Activated naive CD8-positive, alpha-beta T cell treated with anti-CD3 and anti-CD28 coated beads for 36 hours (primary cell): ENCODE measurements around the gene SMS. TPM values are rescaled to one million over a fixed set of nuclear protein-coding genes. Genes with fewer than 3 reads are reported as not detected.

Experiments
- DNase-seq: peaks from one replicate; pipeline ENCODE4 v3.0.0; 2021
- H3K27ac Mint-ChIP-seq: one replicate; pipeline ENCODE4 v1.8.0; 2022; ENCODE audit warnings: mild to moderate bottlenecking, moderate library complexity, mixed read lengths
- H3K27me3 Mint-ChIP-seq: one replicate; pipeline ENCODE4 v1.8.0; 2022; ENCODE audit warnings: mild to moderate bottlenecking, mixed read lengths
- H3K36me3 Mint-ChIP-seq: one replicate; pipeline ENCODE4 v1.8.0; 2021; ENCODE audit warnings: mild to moderate bottlenecking, mixed read lengths
- H3K4me1 Mint-ChIP-seq: one replicate; pipeline ENCODE4 v1.8.0; 2021; ENCODE audit warnings: mixed read lengths
- H3K4me3 Mint-ChIP-seq: one replicate; pipeline ENCODE4 v1.8.0; 2022; ENCODE audit warnings: mild to moderate bottlenecking, moderate library complexity, mixed read lengths
- H3K9me3 Mint-ChIP-seq: one replicate; pipeline ENCODE4 v1.8.0; 2022; ENCODE audit warnings: mixed read lengths
- total RNA-seq, 2 experiments: library from RNA; stranded (reverse); gene quantifications; one replicate each; pipeline ENCODE4 v1.2.3, GENCODE V29; 2021

Gene SMS
- total RNA-seq, 2 experiments from 2014 or later: 202 to 206 TPM

- Mint-ChIP-seq H3K27ac (peak overlapping the region; percentile 23), H3K27me3 (no peaks in the 10 kb centered on the region), H3K9me3 (no peaks in the 10 kb centered on the region), H3K4me1 (peaks cover 47% of the 10 kb centered on the region), H3K4me3 (no peak overlapping the region), H3K36me3 (peaks cover 20% of the 10 kb centered on the region)
- DNase-seq: no peak
Measured at GRCh38 chrX:21960569-21961541, 20.3 kb downstream of the SMS start.

- Mint-ChIP-seq H3K27me3 (no peaks in the 10 kb centered on the region), H3K27ac (no peak overlapping the region), H3K4me3 (no peak overlapping the region), H3K36me3 (peaks cover 18% of the 10 kb centered on the region), H3K9me3 (no peaks in the 10 kb centered on the region), H3K4me1 (peaks cover 47% of the 10 kb centered on the region)
- no peak for DNase-seq
Measured at GRCh38 chrX:21962361-21962760, 21.9 kb downstream of the SMS start.

GRCh38 chrX:21963269-21963668, 22.8 kb downstream of the SMS start:
- Mint-ChIP-seq H3K4me3 (no peak overlapping the region), H3K27ac (no peak overlapping the region), H3K27me3 (no peaks in the 10 kb centered on the region), H3K9me3 (no peaks in the 10 kb centered on the region), H3K4me1 (peaks cover 39% of the 10 kb centered on the region), H3K36me3 (peaks cover 18% of the 10 kb centered on the region)
- DNase-seq: no peak

GRCh38 chrX:21963731-21964405, 23.4 kb downstream of the SMS start:
- no peaks in the 10 kb centered on the region for H3K9me3 Mint-ChIP-seq
- H3K27ac Mint-ChIP-seq: no peak overlapping the region
- H3K4me3 Mint-ChIP-seq: no peak overlapping the region
- peaks cover 34% of the 10 kb centered on the region for H3K4me1 Mint-ChIP-seq
- H3K36me3 Mint-ChIP-seq: peaks cover 18% of the 10 kb centered on the region
- no peaks in the 10 kb centered on the region for H3K27me3 Mint-ChIP-seq
- no peak for DNase-seq

- Mint-ChIP-seq H3K36me3 (peaks cover 16% of the 10 kb centered on the region), H3K27ac (no peak overlapping the region), H3K27me3 (no peaks in the 10 kb centered on the region), H3K4me3 (no peak overlapping the region), H3K4me1 (peaks cover 13% of the 10 kb centered on the region), H3K9me3 (no peaks in the 10 kb centered on the region)
- DNase-seq: no peak
Measured at GRCh38 chrX:21966866-21967265, 26.4 kb downstream of the SMS start.

GRCh38 chrX:21968333-21968732, 27.8 kb downstream of the SMS start:
- no peak for DNase-seq
- Mint-ChIP-seq H3K27ac (no peak overlapping the region), H3K36me3 (peaks cover 28% of the 10 kb centered on the region), H3K9me3 (no peaks in the 10 kb centered on the region), H3K27me3 (no peaks in the 10 kb centered on the region), H3K4me1 (peaks cover 17% of the 10 kb centered on the region), H3K4me3 (no peak overlapping the region)

GRCh38 chrX:21970326-21970725, 29.8 kb downstream of the SMS start:
- peaks cover 39% of the 10 kb centered on the region for H3K36me3 Mint-ChIP-seq
- peaks cover 30% of the 10 kb centered on the region for H3K4me1 Mint-ChIP-seq
- no peak for DNase-seq
- H3K27ac Mint-ChIP-seq: no peak overlapping the region
- H3K4me3 Mint-ChIP-seq: no peak overlapping the region
- no peaks in the 10 kb centered on the region for H3K9me3 Mint-ChIP-seq
- no peaks in the 10 kb centered on the region for H3K27me3 Mint-ChIP-seq

GRCh38 chrX:21972046-21972445, 31.5 kb downstream of the SMS start:
- H3K9me3 Mint-ChIP-seq: no peaks in the 10 kb centered on the region
- H3K36me3 Mint-ChIP-seq: peaks cover 44% of the 10 kb centered on the region
- no peak for DNase-seq
- H3K27me3 Mint-ChIP-seq: no peaks in the 10 kb centered on the region
- no peak overlapping the region for H3K4me3 Mint-ChIP-seq
- peak overlapping the region; percentile 82 for H3K27ac Mint-ChIP-seq
- peaks cover 33% of the 10 kb centered on the region for H3K4me1 Mint-ChIP-seq

GRCh38 chrX:21972721-21973120, 32.2 kb downstream of the SMS start:
- Mint-ChIP-seq H3K27me3 (no peaks in the 10 kb centered on the region), H3K36me3 (peaks cover 48% of the 10 kb centered on the region), H3K27ac (peak overlapping the region; percentile 82), H3K4me3 (peak overlapping the region; percentile 25), H3K4me1 (peaks cover 33% of the 10 kb centered on the region), H3K9me3 (no peaks in the 10 kb centered on the region)
- DNase-seq: peak; percentile 29

GRCh38 chrX:21973321-21974010, 33.0 kb downstream of the SMS start:
- DNase-seq: no peak
- H3K4me1 Mint-ChIP-seq: peaks cover 33% of the 10 kb centered on the region
- peak overlapping the region; percentile 82 for H3K27ac Mint-ChIP-seq
- peaks cover 51% of the 10 kb centered on the region for H3K36me3 Mint-ChIP-seq
- no peak overlapping the region for H3K4me3 Mint-ChIP-seq
- H3K27me3 Mint-ChIP-seq: no peaks in the 10 kb centered on the region
- no peaks in the 10 kb centered on the region for H3K9me3 Mint-ChIP-seq

- peaks cover 51% of the 10 kb centered on the region for H3K36me3 Mint-ChIP-seq
Measured at GRCh38 chrX:21974011-21974385, 33.5 kb downstream of the SMS start.

GRCh38 chrX:21975242-21975641, 34.7 kb downstream of the SMS start:
- Mint-ChIP-seq H3K27me3 (no peaks in the 10 kb centered on the region), H3K27ac (no peak overlapping the region), H3K4me1 (peaks cover 33% of the 10 kb centered on the region), H3K36me3 (peaks cover 50% of the 10 kb centered on the region), H3K9me3 (no peaks in the 10 kb centered on the region), H3K4me3 (no peak overlapping the region)
- no peak for DNase-seq

More at GRCh38 chrX:21974011-21974385, 33.5 kb downstream of the SMS start:
- Mint-ChIP-seq H3K27me3 (no peaks in the 10 kb centered on the region), H3K27ac (peak overlapping the region; percentile 82), H3K4me3 (peak overlapping the region; percentile 9), H3K9me3 (no peaks in the 10 kb centered on the region), H3K4me1 (peaks cover 33% of the 10 kb centered on the region)
- DNase-seq: no peak

- Mint-ChIP-seq H3K9me3 (no peaks in the 10 kb centered on the region), H3K27ac (no peak overlapping the region)
Measured at GRCh38 chrX:21975812-21976211, 35.3 kb downstream of the SMS start.

GRCh38 chrX:21978346-21978745, 37.8 kb downstream of the SMS start:
- no peak overlapping the region for H3K4me3 Mint-ChIP-seq
- no peak overlapping the region for H3K27ac Mint-ChIP-seq
- H3K27me3 Mint-ChIP-seq: no peaks in the 10 kb centered on the region
- peaks cover 34% of the 10 kb centered on the region for H3K36me3 Mint-ChIP-seq
- no peak for DNase-seq
- H3K4me1 Mint-ChIP-seq: peaks cover 16% of the 10 kb centered on the region
- no peaks in the 10 kb centered on the region for H3K9me3 Mint-ChIP-seq

More at GRCh38 chrX:21975812-21976211, 35.3 kb downstream of the SMS start:
- peaks cover 33% of the 10 kb centered on the region for H3K4me1 Mint-ChIP-seq
- H3K36me3 Mint-ChIP-seq: peaks cover 50% of the 10 kb centered on the region
- H3K27me3 Mint-ChIP-seq: no peaks in the 10 kb centered on the region
- H3K4me3 Mint-ChIP-seq: no peak overlapping the region
- DNase-seq: no peak

GRCh38 chrX:21982311-21982710, 41.8 kb downstream of the SMS start:
- peaks cover 4% of the 10 kb centered on the region for H3K4me1 Mint-ChIP-seq
- H3K9me3 Mint-ChIP-seq: no peaks in the 10 kb centered on the region
- peaks cover 18% of the 10 kb centered on the region for H3K36me3 Mint-ChIP-seq
- H3K27me3 Mint-ChIP-seq: no peaks in the 10 kb centered on the region
- no peak overlapping the region for H3K4me3 Mint-ChIP-seq
- no peak overlapping the region for H3K27ac Mint-ChIP-seq
- no peak for DNase-seq
